GM21528 (cell line): ENCODE measurements around the gene BACE2.
"Not testable (repeated sequence)": the region's sequence is repeated elsewhere in the genome, so short reads cannot be mapped to it uniquely, and the experiment has no call there.

Experiments
- ATAC-seq: cut with Tn5 transposase; IDR thresholded peaks from one replicate; pipeline ENCODE4 v1.9.1; 2021; ENCODE audit warnings: mild to moderate bottlenecking, moderate library complexity; ENCODE audit not compliant: unreplicated experiment, low FRiP score

Gene BACE2

GRCh38 chr21:41232013-41232412 is 64.1 kb downstream of the BACE2 start:
- no peak for ATAC-seq

- no peak for ATAC-seq
Measured at GRCh38 chr21:41233916-41234315, 66.0 kb downstream of the BACE2 start.

- ATAC-seq: no peak
Measured at GRCh38 chr21:41234569-41234968, 66.6 kb downstream of the BACE2 start.

- ATAC-seq: no peak
Measured at GRCh38 chr21:41235201-41235600, 67.2 kb downstream of the BACE2 start.

- no peak for ATAC-seq
Measured at GRCh38 chr21:41236352-41236973, 68.5 kb downstream of the BACE2 start.

GRCh38 chr21:41238081-41238796 is 70.3 kb downstream of the BACE2 start:
- ATAC-seq: not testable (repeated sequence)

GRCh38 chr21:41240040-41240439 is 72.1 kb downstream of the BACE2 start:
- ATAC-seq: no peak

- ATAC-seq: no peak
Measured at GRCh38 chr21:41241341-41241740, 73.4 kb downstream of the BACE2 start.

- ATAC-seq: no peak
Measured at GRCh38 chr21:41242238-41242829, 74.4 kb downstream of the BACE2 start.

GRCh38 chr21:41243107-41243506 is 75.1 kb downstream of the BACE2 start:
- no peak for ATAC-seq

- ATAC-seq: not testable (repeated sequence)
Measured at GRCh38 chr21:41244266-41244880, 76.4 kb downstream of the BACE2 start.

GRCh38 chr21:41245509-41246135 is 77.7 kb downstream of the BACE2 start:
- ATAC-seq: no peak

GRCh38 chr21:41246808-41247207 is 78.8 kb downstream of the BACE2 start:
- no peak for ATAC-seq

- no peak for ATAC-seq
Measured at GRCh38 chr21:41247561-41248545, 79.9 kb downstream of the BACE2 start.

- ATAC-seq: no peak
Measured at GRCh38 chr21:41249476-41249875, 81.5 kb downstream of the BACE2 start.

- ATAC-seq: no peak
Measured at GRCh38 chr21:41250519-41250918, 82.6 kb downstream of the BACE2 start.

GRCh38 chr21:41251961-41252642 is 84.1 kb downstream of the BACE2 start:
- ATAC-seq: no peak

- ATAC-seq: no peak
Measured at GRCh38 chr21:41254090-41254700, 86.2 kb downstream of the BACE2 start.

- ATAC-seq: no peak
Measured at GRCh38 chr21:41255190-41255589, 87.2 kb downstream of the BACE2 start.
